Neural progenitor cell (in vitro differentiated cells): ENCODE results near the gene VRTN. TPM values are rescaled to one million over a fixed set of nuclear protein-coding genes. Genes with fewer than 3 reads are reported as not detected.

Experiments
- DNase-seq: peaks from one replicate; pipeline ENCODE4 v3.0.0-alpha.2; 2016; ENCODE audit warnings: low spot score
- H2AFZ ChIP-seq: fragments of 200-600 bp; sonication (generic); replicated peaks from 2 replicates; pipeline ENCODE4 v1.6.1; 2016; ENCODE audit warnings: antibody characterized with exemption
- H3F3A ChIP-seq: fragments of 200-600 bp; sonication (generic); 2 replicates; pipeline ENCODE4 v1.6.1; 2016; ENCODE audit warnings: antibody characterized with exemption, low read depth
- H3K27ac ChIP-seq: fragments of 200-600 bp; sonication (generic); 2 replicates; pipeline ENCODE4 v1.5.1; 2016; ENCODE audit warnings: mild to moderate bottlenecking
- H3K27me3 ChIP-seq: fragments of 200-600 bp; sonication (generic); 2 replicates; pipeline ENCODE4 v1.6.1; 2016; ENCODE audit warnings: mild to moderate bottlenecking, moderate library complexity
- H3K36me3 ChIP-seq: fragments of 200-600 bp; sonication (generic); 2 replicates; pipeline ENCODE4 v1.5.1; 2016
- H3K4me1 ChIP-seq: fragments of 200-600 bp; sonication (generic); 2 replicates; pipeline ENCODE4 v1.6.1; 2016; ENCODE audit warnings: mixed run types
- H3K4me2 ChIP-seq: fragments of 200-600 bp; sonication (generic); 2 replicates; pipeline ENCODE4 v1.6.1; 2016
- H3K4me3 ChIP-seq: fragments of 200-600 bp; sonication (generic); 2 replicates; pipeline ENCODE4 v1.5.1; 2016
- H3K79me2 ChIP-seq: fragments of 200-600 bp; sonication (generic); 2 replicates; pipeline ENCODE4 v1.6.1; 2016; ENCODE audit warnings: low read depth
- H3K9ac ChIP-seq: fragments of 200-600 bp; sonication (generic); 2 replicates; pipeline ENCODE4 v1.6.1; 2016
- H3K9me3 ChIP-seq: fragments of 200-600 bp; sonication (generic); 2 replicates; pipeline ENCODE4 v1.5.1; 2016; ENCODE audit warnings: low read depth
- H4K20me1 ChIP-seq: fragments of 200-600 bp; sonication (generic); 2 replicates; pipeline ENCODE4 v1.6.1; 2016; ENCODE audit warnings: low read depth
- H3K27ac Mint-ChIP-seq: 3 replicates; pipeline ENCODE4 v1.8.0; 2021; ENCODE audit warnings: mixed read lengths
- H3K27me3 Mint-ChIP-seq: 2 replicates; pipeline ENCODE4 v1.8.0; 2022; ENCODE audit warnings: low read depth, mild to moderate bottlenecking, inconsistent platforms, moderate library complexity, mixed read lengths; ENCODE audit not compliant: insufficient read depth
- H3K36me3 Mint-ChIP-seq: 3 replicates; pipeline ENCODE4 v1.8.0; 2021; ENCODE audit warnings: mixed read lengths
- H3K4me1 Mint-ChIP-seq: 3 replicates; pipeline ENCODE4 v1.8.0; 2021; ENCODE audit warnings: mixed read lengths
- H3K4me3 Mint-ChIP-seq: 3 replicates; pipeline ENCODE4 v1.8.0; 2021; ENCODE audit warnings: mild to moderate bottlenecking, moderate library complexity, mixed read lengths
- H3K9me3 Mint-ChIP-seq: 3 replicates; pipeline ENCODE4 v1.8.0; 2020; ENCODE audit warnings: mixed read lengths
- CTCF ChIP-seq: fragments of 200-600 bp; sonication (generic); IDR thresholded peaks from 2 replicates; pipeline ENCODE4 v1.5.1; 2017; ENCODE audit warnings: antibody characterized with exemption, mild to moderate bottlenecking
- EZH2 ChIP-seq: fragments of 200-600 bp; sonication (generic); IDR thresholded peaks from 2 replicates; pipeline ENCODE4 v1.6.1; 2017; ENCODE audit warnings: antibody characterized with exemption, mild to moderate bottlenecking, moderate library complexity
- EZH2phosphoT487 ChIP-seq: fragments of 200-600 bp; sonication (generic); IDR thresholded peaks from 2 replicates; pipeline ENCODE4 v1.6.1; 2017; ENCODE audit warnings: antibody characterized with exemption
- total RNA-seq: library from RNA; depleted of rRNA; stranded (reverse); fragments of >200 nt; gene quantifications from 2 replicates; pipeline ENCODE4 v1.2.3, GENCODE V29; 2015; ENCODE audit warnings: low replicate concordance

VRTN gene
- total RNA-seq, 1 donor from 2014 or later, result 7.9 TPM

- Mint-ChIP-seq H3K27me3 (no peaks in the 10 kb centered on the region), H3K27ac (peak overlapping the region; percentile 79), H3K4me1 (peaks cover 2% of the 10 kb centered on the region), H3K9me3 (no peaks in the 10 kb centered on the region), H3K4me3 (peak overlapping the region; percentile 21), H3K36me3 (no peaks in the 10 kb centered on the region)
- Histone ChIP-seq H3K27ac (no peak overlapping the region), H3K4me1 (peaks cover 14% of the 10 kb centered on the region), H3K36me3 (no peaks in the 10 kb centered on the region), H3K9ac (no peak overlapping the region), H3K79me2 (peaks cover 44% of the 10 kb centered on the region), H3K27me3 (no peaks in the 10 kb centered on the region), H2AFZ (no peak overlapping the region), H3K4me2 (no peak overlapping the region), H3K4me3 (no peak overlapping the region), H3F3A (peaks cover 31% of the 10 kb centered on the region), H3K9me3 (no peaks in the 10 kb centered on the region), H4K20me1 (no peaks in the 10 kb centered on the region)
- DNase-seq, result no peak
- TF ChIP-seq EZH2, result no peak
These were observed 8.8 kb downstream of the VRTN start for GRCh38 chr14:74356892-74357575.

- Histone ChIP-seq H2AFZ (no peak overlapping the region), H3K27ac (no peak overlapping the region), H3F3A (peaks cover 28% of the 10 kb centered on the region), H3K9me3 (no peaks in the 10 kb centered on the region), H3K4me3 (no peak overlapping the region), H3K4me2 (no peak overlapping the region), H3K4me1 (peaks cover 17% of the 10 kb centered on the region), H3K9ac (no peak overlapping the region), H3K79me2 (peaks cover 38% of the 10 kb centered on the region), H4K20me1 (no peaks in the 10 kb centered on the region), H3K36me3 (no peaks in the 10 kb centered on the region), H3K27me3 (no peaks in the 10 kb centered on the region)
- Mint-ChIP-seq H3K4me1 (peaks cover 5% of the 10 kb centered on the region), H3K27me3 (no peaks in the 10 kb centered on the region), H3K4me3 (no peak overlapping the region), H3K9me3 (no peaks in the 10 kb centered on the region), H3K36me3 (no peaks in the 10 kb centered on the region), H3K27ac (no peak overlapping the region)
- no peak for DNase-seq
- TF ChIP-seq EZH2phosphoT487, result no peak
These were observed 9.3 kb downstream of the VRTN start for GRCh38 chr14:74357585-74357984.

- Histone ChIP-seq H3K4me1 (peaks cover 18% of the 10 kb centered on the region), H3K36me3 (no peaks in the 10 kb centered on the region), H3K27me3 (no peaks in the 10 kb centered on the region), H3K9ac (no peak overlapping the region), H3F3A (peaks cover 27% of the 10 kb centered on the region), H3K27ac (no peak overlapping the region), H4K20me1 (no peaks in the 10 kb centered on the region), H3K9me3 (no peaks in the 10 kb centered on the region), H3K79me2 (peaks cover 31% of the 10 kb centered on the region), H3K4me2 (no peak overlapping the region), H2AFZ (no peak overlapping the region), H3K4me3 (no peak overlapping the region)
- no peak overlapping the region for H3K27ac Mint-ChIP-seq
- DNase-seq, result no peak
- no peaks in the 10 kb centered on the region for H3K27me3 Mint-ChIP-seq
- H3K4me3 Mint-ChIP-seq, result no peak overlapping the region
- H3K9me3 Mint-ChIP-seq, result no peaks in the 10 kb centered on the region
- TF ChIP-seq CTCF, result no peak
- TF ChIP-seq EZH2, result no peak
- TF ChIP-seq EZH2phosphoT487, result no peak
- H3K36me3 Mint-ChIP-seq, result no peaks in the 10 kb centered on the region
- H3K4me1 Mint-ChIP-seq, result peaks cover 5% of the 10 kb centered on the region
These were observed 10.0 kb downstream of the VRTN start for GRCh38 chr14:74358176-74358829.

GRCh38 chr14:74360163-74360562 lies 11.9 kb downstream of the VRTN start:
- Histone ChIP-seq H3K36me3 (no peaks in the 10 kb centered on the region), H3K27ac (peak overlapping the region; percentile 13), H3K9me3 (no peaks in the 10 kb centered on the region), H3K27me3 (no peaks in the 10 kb centered on the region), H3K9ac (no peak overlapping the region), H4K20me1 (no peaks in the 10 kb centered on the region), H2AFZ (no peak overlapping the region), H3K4me2 (no peak overlapping the region), H3K4me3 (no peak overlapping the region), H3K79me2 (peaks cover 12% of the 10 kb centered on the region), H3K4me1 (peaks cover 23% of the 10 kb centered on the region), H3F3A (peaks cover 35% of the 10 kb centered on the region)
- Mint-ChIP-seq H3K4me1 (peaks cover 5% of the 10 kb centered on the region), H3K27me3 (no peaks in the 10 kb centered on the region), H3K27ac (no peak overlapping the region), H3K4me3 (no peak overlapping the region), H3K9me3 (no peaks in the 10 kb centered on the region), H3K36me3 (no peaks in the 10 kb centered on the region)
- DNase-seq, result no peak
- TF ChIP-seq EZH2phosphoT487 (no peak), CTCF (no peak), EZH2 (no peak)
